Fibroblast of lung (primary cell): ENCODE results near the gene COLEC12.

Experiments
- EZH2 ChIP-seq: IDR thresholded peaks from 2 replicates; pipeline ENCODE4 v1.5.1; 2012; ENCODE audit warnings: low read length, control low read depth, mild to moderate bottlenecking; ENCODE audit errors: missing control alignments
- TF ChIP-seq, protein P1 (sequence below), 2 donors: IDR thresholded peaks in 1 of 2; conservative IDR thresholded peaks in 1 of 2; 1 replicate in 1 of 2; 2 replicates in 1 of 2; pipeline ENCODE4 v1.5.1; 2011 to 2012; ENCODE audit warnings: low read length in 2 of 2, control low read depth in 1 of 2, inconsistent platforms in 1 of 2, low read depth in 1 of 2, mild to moderate bottlenecking in 1 of 2

DNA sequence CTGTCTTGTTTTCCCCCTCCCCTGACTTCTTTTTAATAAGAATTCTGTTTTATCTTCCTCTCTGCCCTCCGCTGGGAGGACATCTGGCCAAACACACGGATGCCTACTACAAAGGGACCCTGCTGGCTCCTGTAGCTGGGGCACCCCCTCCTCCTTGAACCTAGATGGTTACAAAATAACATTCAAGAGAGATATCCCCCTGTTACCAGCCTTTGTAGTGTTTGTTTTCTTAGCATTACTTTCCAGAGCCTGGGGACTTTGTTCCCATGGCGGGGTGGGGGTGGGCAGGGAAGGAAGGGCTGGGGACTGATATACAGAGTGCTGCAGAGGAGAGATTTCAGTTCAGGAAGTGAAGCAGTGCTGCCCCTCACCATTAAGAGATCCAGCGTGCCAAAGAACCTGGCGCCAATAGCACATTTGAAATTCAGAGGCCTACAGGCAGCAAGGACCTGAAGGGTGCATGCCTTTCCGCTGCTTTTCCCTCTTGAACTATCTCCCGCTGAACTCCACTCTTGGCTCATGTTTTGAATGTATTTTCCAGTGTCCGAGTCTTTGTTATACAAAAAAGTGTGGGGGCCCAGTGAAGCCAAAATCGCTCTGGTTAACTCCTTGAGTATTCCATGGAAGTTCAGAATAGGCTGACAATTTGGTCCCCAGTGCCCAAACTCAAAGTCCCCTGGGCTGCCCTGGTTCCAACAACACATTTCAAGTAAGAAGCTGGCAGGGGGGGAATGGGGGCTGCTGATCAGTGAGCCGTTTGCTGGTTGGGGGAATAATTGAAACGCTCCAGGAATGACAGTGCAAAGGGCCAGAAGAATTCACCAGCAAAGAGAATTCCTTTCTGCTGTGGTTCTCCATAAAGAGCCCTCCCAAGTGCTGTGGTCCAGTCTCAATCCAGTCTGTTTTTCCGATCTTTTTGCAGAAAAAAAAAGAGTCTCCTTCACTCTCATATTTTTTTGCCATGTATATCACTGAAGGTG, 137.9 kb downstream of the COLEC12 start:
- TF ChIP-seq, protein P1, sequence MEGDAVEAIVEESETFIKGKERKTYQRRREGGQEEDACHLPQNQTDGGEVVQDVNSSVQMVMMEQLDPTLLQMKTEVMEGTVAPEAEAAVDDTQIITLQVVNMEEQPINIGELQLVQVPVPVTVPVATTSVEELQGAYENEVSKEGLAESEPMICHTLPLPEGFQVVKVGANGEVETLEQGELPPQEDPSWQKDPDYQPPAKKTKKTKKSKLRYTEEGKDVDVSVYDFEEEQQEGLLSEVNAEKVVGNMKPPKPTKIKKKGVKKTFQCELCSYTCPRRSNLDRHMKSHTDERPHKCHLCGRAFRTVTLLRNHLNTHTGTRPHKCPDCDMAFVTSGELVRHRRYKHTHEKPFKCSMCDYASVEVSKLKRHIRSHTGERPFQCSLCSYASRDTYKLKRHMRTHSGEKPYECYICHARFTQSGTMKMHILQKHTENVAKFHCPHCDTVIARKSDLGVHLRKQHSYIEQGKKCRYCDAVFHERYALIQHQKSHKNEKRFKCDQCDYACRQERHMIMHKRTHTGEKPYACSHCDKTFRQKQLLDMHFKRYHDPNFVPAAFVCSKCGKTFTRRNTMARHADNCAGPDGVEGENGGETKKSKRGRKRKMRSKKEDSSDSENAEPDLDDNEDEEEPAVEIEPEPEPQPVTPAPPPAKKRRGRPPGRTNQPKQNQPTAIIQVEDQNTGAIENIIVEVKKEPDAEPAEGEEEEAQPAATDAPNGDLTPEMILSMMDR (conservative IDR thresholded peaks at IDR 0.05 in 1 of 2, IDR thresholded peaks at IDR 0.05 in 1 of 2; ENCODE audit: low read depth in 1 of 2, low read length in 2 of 2): no peak
- TF ChIP-seq EZH2: no peak
